ENCODE measurements around the gene ULBP1. TPM values are rescaled to one million over a fixed set of nuclear protein-coding genes. Genes with fewer than 3 reads are reported as not detected.
"Not testable (repeated sequence)": the region's sequence is repeated elsewhere in the genome, so short reads cannot be mapped to it uniquely, and the experiment has no call there.

Gene ULBP1
- total and polyA plus RNA-seq, 2 donors from 2014 or later = 0.47 to 0.72 TPM

GRCh38 chr6:149924933-149925252, 38.9 kb upstream of the ULBP1 start:
- intact Hi-C loops (cut with DNase I) = loop anchor here (5.0 kb wide), 1 partner anchor 93 kb away; no protein-coding TSS in a partner anchor
- no peak overlapping the region for H3K27ac ChIP-seq (ENCODE audit: low read depth in 2 of 2, low read length in 2 of 2)
- H3K4me1 ChIP-seq (ENCODE audit: control insufficient read depth in 2 of 3, insufficient read depth in 2 of 3, low read depth in 1 of 3, low read length in 3 of 3) = peaks cover 0 to 4% (median 0%) of the 10 kb centered on the region in 3 donors
- no peak for DNase-seq
- H3K9ac ChIP-seq (ENCODE audit: low read length in 3 of 3) = no peak overlapping the region
- H3K36me3 ChIP-seq (ENCODE audit: control insufficient read depth in 2 of 3, insufficient read depth in 3 of 3, low read length in 3 of 3) = no peaks in the 10 kb centered on the region
- FAIRE-seq = no peak
- H3K27me3 ChIP-seq (ENCODE audit: control insufficient read depth, insufficient read depth, low read length) = peaks cover 9% of the 10 kb centered on the region
- no peaks in the 10 kb centered on the region for H3K9me3 ChIP-seq (ENCODE audit: control insufficient read depth in 2 of 3, insufficient read depth in 1 of 3, low read length in 3 of 3)
- no peak overlapping the region for H3K4me3 ChIP-seq (ENCODE audit: low read length in 3 of 3)
- no peak for TF ChIP-seq CTCF (IDR thresholded peaks at IDR 0.05; ENCODE audit: borderline replicate concordance, extremely low read depth, insufficient read depth)

- no peak for TF ChIP-seq CTCF (IDR thresholded peaks at IDR 0.05; ENCODE audit: borderline replicate concordance, extremely low read depth, insufficient read depth)
- DNase-seq (peak in 4 of 5 donors; percentile 27 to 86 (median 44)), FAIRE-seq (no peak)
- H3K9ac ChIP-seq (ENCODE audit: low read length in 3 of 3) = peak overlapping the region in 1 of 3 donors; percentile 65
- peaks cover 9% of the 10 kb centered on the region for H3K27me3 ChIP-seq (ENCODE audit: control insufficient read depth, insufficient read depth, low read length)
- H3K27ac ChIP-seq (ENCODE audit: low read depth in 2 of 2, low read length in 2 of 2) = no peak overlapping the region
- H3K4me1 ChIP-seq (ENCODE audit: control insufficient read depth in 2 of 3, insufficient read depth in 2 of 3, low read depth in 1 of 3, low read length in 3 of 3) = peaks cover 0 to 4% (median 0%) of the 10 kb centered on the region in 3 donors
- no peaks in the 10 kb centered on the region for H3K36me3 ChIP-seq (ENCODE audit: control insufficient read depth in 2 of 3, insufficient read depth in 3 of 3, low read length in 3 of 3)
- intact Hi-C loops (cut with DNase I) = loop anchor here (5.0 kb wide), 1 partner anchor 93 kb away; no protein-coding TSS in a partner anchor
- no peaks in the 10 kb centered on the region for H3K9me3 ChIP-seq (ENCODE audit: control insufficient read depth in 2 of 3, insufficient read depth in 1 of 3, low read length in 3 of 3)
- peak overlapping the region; percentile 6 to 74 (median 68) for H3K4me3 ChIP-seq (ENCODE audit: low read length in 3 of 3)
Observed at GRCh38 chr6:149925253-149925973, 38.3 kb upstream of the ULBP1 start.

GRCh38 chr6:149925974-149926777, 37.6 kb upstream of the ULBP1 start:
- no peak for FAIRE-seq
- H3K27ac ChIP-seq (ENCODE audit: low read depth in 2 of 2, low read length in 2 of 2) = no peak overlapping the region
- intact Hi-C loops (cut with DNase I) = loop anchor here (5.0 kb wide), 1 partner anchor 94 kb away; no protein-coding TSS in a partner anchor
- H3K36me3 ChIP-seq (ENCODE audit: control insufficient read depth in 2 of 3, insufficient read depth in 3 of 3, low read length in 3 of 3) = no peaks in the 10 kb centered on the region
- peak; percentile 89 to 93 (median 92) for DNase-seq
- no peaks in the 10 kb centered on the region for H3K9me3 ChIP-seq (ENCODE audit: control insufficient read depth in 2 of 3, insufficient read depth in 1 of 3, low read length in 3 of 3)
- H3K27me3 ChIP-seq (ENCODE audit: control insufficient read depth, insufficient read depth, low read length) = peaks cover 9% of the 10 kb centered on the region
- H3K9ac ChIP-seq (ENCODE audit: low read length in 3 of 3) = peak overlapping the region in 2 of 3 donors; percentile 52 to 65
- H3K4me3 ChIP-seq (ENCODE audit: low read length in 3 of 3) = peak overlapping the region; percentile 68 to 74 (median 74)
- H3K4me1 ChIP-seq (ENCODE audit: control insufficient read depth in 2 of 3, insufficient read depth in 2 of 3, low read depth in 1 of 3, low read length in 3 of 3) = peaks cover 0 to 4% (median 0%) of the 10 kb centered on the region in 3 donors
- peak; percentile 96 for TF ChIP-seq CTCF (IDR thresholded peaks at IDR 0.05; ENCODE audit: borderline replicate concordance, extremely low read depth, insufficient read depth)

GRCh38 chr6:149927025-149927424, 36.7 kb upstream of the ULBP1 start:
- not testable (repeated sequence) for DNase-seq; H3K27ac ChIP-seq (ENCODE audit: low read depth in 2 of 2, low read length in 2 of 2)
- intact Hi-C loops (cut with DNase I) = loop anchor here (5.0 kb wide), 1 partner anchor 95 kb away; no protein-coding TSS in a partner anchor

More at GRCh38 chr6:149927025-149927424, 36.7 kb upstream of the ULBP1 start:
- H3K4me3 ChIP-seq (ENCODE audit: low read length in 3 of 3); H3K4me1 ChIP-seq (ENCODE audit: control insufficient read depth in 2 of 3, insufficient read depth in 2 of 3, low read depth in 1 of 3, low read length in 3 of 3); H3K9me3 ChIP-seq (ENCODE audit: control insufficient read depth in 2 of 3, insufficient read depth in 1 of 3, low read length in 3 of 3); H3K9ac ChIP-seq (ENCODE audit: low read length in 3 of 3); H3K27me3 ChIP-seq (ENCODE audit: control insufficient read depth, insufficient read depth, low read length); H3K36me3 ChIP-seq (ENCODE audit: control insufficient read depth in 2 of 3, insufficient read depth in 3 of 3, low read length in 3 of 3): not testable (repeated sequence)
- FAIRE-seq = peak; percentile 73
